HG03103 (cell line): ENCODE data around the gene MEOX2.

Experiments used
- ATAC-seq: cut with Tn5 transposase; IDR thresholded peaks from one replicate; pipeline ENCODE4 v1.9.1; 2021; ENCODE audit warnings: low read depth; ENCODE audit not compliant: unreplicated experiment

Gene MEOX2

DNA sequence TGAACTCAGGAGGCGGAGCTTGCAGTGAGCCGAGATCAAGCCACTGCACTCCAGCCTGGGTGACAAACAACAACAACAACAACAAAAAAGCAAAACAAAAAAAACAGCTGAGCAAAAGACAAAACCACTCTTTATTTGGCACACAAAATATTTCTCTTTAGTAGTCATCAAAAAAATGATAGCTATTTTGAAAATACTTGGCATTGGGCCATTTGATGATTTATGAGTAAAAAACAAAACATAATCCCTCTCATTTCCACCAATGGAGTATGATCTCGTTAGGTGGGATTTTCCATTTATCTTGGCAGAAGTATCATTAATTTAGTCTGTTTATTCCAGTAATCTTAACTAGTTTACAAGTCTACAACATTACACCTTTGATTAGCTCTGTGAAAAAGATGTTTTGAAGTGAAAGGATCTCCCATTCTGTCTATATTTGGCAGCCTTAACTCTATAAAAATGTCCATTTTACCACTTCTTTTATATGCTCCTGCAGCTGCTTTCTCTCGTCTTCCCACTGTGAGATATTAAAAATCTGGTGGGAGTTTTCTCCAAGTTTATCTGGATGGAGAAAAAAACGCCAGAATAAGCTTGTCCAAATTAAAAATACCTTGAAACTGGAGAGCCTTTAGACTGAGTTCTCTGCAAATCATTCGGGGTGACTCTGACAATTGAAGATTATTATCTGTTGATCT is 65.8 kb downstream of the MEOX2 start:
- ATAC-seq, result no peak

DNA sequence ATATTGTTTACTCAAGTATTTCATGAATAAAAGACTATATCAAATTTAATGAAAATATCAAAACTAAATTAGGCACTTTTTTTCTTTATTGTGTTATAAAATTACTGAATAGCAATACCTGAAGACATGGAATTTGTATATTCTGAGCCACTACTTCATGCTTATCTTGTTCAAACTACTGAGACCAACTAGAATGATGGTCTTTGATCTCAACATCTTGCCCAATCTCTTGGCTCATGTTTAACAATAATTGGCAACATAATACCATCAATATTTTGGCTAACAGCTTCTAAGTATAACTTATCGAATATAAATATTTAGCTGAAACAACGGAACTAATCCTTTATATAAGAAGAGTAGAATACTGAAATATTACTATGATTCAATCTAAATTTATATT is 68.2 kb downstream of the MEOX2 start:
- no peak for ATAC-seq

DNA sequence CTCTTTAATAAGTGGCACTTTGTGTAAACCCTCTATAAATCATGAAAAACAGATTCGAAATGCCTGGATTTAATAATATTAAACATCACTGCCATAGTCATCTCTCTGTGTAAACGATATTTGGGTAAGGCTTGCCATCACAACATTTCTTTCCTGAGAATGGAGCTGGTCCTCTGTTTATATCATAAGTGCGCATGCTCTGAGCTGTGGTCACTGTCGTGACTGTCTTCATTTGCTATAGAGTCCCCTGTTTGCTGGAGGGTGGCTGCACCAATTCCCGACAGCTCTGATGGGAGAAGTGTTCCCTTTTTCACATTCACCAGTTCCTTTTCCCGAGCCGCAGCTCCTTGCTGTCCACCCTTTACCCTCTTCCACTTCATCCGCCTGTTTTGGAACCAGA is 74.3 kb downstream of the MEOX2 start:
- ATAC-seq, result no peak

DNA sequence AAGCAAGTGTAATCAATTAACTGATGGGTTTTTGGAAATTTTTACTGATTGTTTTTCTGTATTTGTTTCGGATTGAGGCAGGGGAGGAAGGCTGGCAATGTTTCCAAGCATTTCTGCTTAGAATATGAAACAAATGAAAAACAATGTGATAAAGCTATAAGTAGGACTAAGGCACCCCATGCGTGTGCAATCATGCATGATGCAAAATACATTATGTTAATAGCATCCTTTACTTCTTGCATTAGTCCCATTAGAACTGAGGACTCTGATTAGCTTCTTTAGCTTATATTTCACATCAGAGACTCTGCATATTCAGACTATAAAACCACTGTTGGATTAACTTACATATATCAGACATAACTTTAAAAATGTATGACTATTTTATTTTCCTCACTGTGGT is 76.0 kb downstream of the MEOX2 start:
- no peak for ATAC-seq

DNA sequence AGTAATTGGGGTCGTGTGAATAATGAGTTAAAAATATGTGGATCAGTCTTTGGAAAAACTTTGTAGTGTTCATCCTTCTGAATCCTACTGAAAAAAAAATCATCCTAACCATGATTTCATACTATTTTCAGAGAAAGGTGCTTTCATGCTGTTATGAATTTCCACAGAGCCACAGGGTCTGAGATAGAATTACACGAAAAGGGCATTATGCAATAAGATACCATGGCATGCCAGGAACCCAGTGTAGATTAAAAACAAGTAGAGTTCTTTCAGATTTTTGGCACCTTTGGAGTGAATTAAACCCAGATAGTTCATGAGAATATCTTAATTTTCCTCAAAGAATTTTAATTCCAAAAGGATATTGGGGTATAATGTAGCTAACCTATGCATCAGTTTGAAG is 77.2 kb downstream of the MEOX2 start:
- ATAC-seq, result no peak

DNA sequence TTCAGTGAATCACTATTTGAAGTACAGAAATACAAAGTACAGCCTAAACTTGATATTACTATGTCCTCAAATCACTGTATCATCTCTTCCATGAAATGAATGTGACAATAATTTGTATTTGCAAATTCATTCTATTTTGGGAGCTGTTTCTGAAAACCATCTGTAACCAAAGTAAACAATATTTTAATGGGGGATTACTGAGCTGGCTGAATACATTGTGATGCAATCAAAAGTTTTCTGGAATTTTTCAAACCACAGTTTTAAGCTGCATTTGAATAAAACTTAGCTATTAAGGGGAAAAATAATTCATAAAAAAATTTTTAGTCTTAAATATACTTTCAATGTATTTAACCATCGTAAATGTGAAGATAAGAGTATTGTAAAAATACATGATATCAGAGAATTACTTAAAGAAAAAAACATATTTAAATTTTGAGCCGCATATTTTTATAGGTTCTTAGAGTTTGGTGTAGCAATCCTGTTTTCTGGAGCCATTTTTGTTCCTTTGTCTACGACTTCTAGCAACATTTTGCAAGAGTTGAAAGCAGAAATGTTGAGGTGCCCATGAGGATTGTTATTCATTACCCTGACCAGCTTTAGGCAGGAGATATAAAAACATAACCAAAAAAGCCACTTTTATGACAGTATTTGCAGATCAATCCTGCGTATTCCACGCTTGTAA is 78.8 kb downstream of the MEOX2 start:
- no peak for ATAC-seq

DNA sequence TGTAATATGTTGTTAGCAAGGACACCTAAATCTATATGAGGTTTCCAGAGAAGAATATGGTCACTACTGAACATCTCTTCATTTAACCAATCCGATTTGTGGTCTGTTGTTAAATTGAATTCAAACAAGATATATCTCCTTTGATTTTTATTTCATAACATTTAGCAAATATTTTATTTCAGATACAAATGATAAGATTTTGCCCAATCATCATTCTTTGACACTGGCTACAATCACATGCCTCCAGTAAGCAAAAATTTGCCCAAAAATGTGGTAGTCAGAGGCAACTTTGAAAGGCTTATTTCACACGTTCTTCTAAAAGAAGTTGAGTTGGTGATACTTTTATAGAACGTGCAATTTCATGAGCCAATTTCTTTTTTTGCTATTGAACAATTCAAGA is 79.9 kb downstream of the MEOX2 start:
- no peak for ATAC-seq

DNA sequence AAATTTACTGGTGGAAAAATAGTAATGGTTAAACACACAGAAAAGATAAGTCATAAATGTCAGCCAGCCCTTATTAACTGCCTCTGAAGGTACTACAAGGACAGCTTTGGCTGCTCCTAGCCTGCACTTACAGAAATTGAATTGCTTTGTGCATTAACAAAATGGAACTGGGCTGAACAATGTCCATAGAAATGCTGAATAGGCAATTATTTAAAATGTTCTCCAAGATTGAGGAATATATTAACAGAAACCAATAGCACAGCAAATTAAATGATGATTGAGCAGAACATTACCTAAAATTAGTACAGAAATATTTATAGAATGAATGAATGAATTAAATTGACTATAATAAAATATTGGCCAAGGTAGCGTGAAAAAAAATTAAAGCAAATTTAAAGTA is 82.3 kb downstream of the MEOX2 start:
- no peak for ATAC-seq

DNA sequence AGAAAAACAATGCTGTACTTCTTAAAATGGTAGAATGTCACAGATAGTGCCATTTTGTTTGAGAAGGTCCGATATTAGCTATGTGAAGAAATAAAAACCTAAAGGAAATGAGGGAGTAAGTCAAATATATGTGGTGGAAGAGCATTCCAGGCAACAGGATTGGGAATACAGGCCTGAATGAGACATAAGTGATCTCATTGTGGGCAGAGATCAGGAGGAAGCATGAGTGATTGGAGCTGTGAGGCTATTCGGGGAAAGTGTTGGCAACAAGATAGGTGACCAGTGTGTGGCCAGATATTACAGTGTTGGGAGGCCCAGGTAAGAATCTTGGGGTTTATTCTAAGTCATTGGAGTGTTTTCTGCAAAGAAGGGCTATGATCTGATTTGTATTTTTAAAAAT is 83.4 kb downstream of the MEOX2 start:
- no peak for ATAC-seq

DNA sequence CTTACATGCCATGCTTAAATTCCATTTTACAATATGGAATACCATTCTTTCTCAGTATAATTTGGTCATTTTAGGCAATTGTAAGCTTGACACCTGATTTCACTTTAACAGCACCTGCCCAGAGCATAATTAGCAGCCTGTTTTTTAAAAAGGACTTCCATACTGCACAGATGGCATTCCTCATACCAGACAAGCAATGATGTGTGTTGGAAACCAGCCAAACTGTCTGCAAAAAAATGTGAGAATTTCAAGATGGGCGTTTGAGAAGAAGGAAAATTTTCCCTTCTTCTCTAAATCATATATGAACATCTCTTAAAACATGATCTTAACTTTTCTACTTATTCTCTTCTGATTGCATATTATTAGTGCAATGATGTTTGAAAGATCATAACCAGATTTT is 84.2 kb downstream of the MEOX2 start:
- ATAC-seq, result no peak

DNA sequence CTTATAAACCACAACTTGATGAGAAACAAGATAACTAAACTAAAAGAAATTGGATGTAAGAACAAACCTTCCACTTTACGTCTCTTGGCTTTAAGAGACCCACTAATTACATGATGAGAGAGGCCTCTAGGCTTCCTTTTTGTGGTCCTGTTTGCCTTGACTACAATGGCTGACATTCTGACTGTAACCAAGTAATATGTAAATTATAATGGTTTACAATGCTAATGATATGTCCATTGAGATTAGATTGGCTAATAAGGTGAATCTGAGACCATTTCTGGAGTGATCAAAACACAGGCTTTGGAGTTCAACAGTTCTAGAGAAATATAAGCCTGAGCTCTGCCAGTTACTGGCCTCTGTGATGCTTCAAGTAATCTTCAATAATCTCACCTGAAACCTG is 85.3 kb downstream of the MEOX2 start:
- ATAC-seq, result no peak

DNA sequence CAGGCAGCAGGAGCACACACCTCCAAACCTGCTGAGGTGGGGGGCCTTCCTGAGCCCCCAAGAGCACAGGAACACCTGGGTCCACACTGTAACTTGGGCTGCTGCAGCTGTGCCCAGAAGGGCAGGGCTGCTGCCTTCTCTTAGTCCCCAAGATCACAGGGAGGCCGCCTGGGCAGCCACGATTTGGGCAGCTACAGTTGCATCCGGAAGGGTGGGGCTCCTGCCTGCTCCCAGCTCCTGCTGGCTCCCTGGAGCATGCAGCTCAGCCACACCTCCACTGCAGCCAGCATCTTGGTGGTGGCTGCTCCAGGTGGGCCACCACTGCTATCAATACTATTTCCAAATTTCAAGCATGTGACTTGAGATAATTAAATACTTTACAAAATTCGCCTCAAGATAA is 86.2 kb downstream of the MEOX2 start:
- ATAC-seq, result no peak

DNA sequence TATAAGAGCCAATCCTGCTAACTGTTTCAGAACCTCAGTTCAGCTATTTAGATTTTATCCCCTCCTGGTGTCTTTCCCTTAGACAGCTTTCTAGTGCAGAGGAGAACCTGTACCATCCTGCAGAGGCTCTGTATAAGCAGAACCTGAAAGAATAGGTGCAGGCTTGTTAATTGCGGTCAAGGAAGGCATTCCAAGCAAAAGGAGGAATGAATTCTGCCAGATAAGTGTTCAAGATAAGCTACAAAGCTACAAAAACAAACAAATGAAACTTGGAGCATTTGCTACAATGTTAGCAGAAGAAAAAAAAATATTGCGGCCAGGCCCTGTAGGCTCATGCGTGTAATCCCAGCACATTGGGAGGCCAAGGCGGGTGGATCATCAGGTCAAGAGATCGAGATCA is 92.0 kb downstream of the MEOX2 start:
- ATAC-seq, result no peak

DNA sequence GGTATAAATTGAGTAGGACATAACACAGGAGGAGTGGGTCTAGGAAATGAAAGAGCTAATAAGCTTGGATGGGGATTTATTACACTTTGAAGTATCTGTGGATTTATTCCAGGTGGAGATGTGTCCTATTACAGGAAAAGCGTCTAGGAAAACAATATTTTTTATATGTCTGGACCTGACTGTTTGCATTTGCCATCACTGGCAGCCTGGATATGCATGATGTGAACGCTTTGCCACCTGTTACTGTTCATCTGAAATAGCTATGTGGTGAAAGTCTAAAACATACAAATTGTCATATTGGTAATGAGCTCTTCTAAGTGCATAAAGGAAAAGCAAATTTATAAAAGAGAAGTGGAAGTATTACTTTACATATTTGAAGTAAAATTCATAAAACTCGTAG is 93.1 kb downstream of the MEOX2 start:
- no peak for ATAC-seq

DNA sequence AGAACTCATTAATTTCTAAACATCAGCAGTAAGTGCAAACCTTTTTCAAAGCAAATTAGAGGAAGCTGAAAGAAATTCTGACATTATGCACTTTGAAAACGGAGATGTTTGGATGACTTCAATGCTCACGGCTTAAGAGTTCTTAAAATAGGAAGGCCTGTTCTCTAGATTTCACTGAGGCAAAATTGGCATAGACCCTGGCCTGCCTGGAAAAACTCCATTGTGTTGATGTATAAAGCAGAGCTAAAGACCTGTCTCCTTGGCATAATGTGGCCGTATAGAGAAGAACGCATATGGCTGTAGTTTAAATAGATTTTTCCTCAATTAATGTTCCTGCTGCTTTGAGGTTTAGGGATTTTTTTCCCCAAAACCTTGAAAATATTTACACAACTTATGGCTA is 100.2 kb downstream of the MEOX2 start:
- ATAC-seq, result no peak

DNA sequence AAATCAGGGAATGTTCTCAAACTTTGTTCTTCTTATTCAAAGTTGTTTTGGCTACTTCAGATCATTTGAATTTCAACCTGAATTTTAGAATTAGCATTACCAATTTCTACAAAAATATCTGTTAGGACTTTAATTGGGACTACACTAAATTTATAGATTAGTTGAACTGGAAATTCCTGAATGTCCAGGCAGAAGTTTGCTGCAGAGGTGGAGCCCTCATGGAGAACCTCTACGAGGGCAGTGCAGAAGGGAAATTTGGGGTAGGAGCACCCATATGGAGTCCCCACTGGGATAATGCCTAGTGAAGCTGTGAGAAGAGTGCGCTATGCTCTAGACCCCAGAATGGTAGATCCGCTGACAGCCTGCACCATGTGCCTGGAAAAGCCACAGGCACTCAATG is 101.9 kb downstream of the MEOX2 start:
- ATAC-seq, result no peak

DNA sequence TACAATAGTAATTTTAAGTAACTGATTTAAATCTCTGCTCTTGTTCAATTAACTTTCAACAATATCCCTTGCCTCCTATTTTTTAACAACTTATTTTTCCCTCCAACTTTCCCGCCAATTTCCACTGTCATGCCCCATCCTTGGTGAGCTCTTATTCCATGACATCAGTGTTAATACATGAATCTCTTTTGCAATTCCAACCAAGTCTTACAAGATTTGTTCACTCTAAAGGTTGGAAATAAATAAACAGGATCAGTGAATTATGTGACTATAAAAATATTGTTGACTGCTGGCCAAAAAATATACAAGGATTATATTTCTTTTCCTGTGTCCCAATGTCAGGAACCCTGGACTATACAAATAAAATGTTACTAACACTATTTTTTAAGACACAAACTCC is 103.7 kb downstream of the MEOX2 start:
- ATAC-seq, result no peak

DNA sequence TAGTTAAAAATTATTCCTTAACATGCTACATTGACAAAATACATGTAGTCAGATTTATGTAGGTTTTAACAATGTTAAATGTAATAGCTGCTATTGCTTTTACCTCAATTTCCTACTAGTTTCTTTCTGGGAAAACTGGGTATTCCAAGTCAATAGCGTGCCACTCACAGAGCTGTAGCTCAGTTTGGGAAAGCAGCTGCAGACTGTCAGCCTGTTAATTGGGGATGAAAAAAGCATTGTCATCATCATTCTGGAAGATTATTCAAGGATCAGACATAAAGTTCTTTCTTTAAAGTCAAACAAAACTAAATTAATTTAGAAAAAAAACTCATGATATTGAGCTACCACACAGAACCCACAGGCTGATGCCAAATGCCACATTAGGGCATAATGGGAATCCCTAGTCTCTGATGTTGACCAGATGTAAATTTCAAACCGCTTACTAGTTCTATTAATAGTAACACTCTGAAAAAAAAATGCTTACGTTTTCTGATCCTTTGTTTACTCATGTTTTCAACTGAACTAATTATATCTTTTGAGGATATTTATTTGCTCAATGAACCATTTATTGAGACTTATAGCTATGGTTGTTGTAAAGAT is 105.0 kb downstream of the MEOX2 start:
- no peak for ATAC-seq

DNA sequence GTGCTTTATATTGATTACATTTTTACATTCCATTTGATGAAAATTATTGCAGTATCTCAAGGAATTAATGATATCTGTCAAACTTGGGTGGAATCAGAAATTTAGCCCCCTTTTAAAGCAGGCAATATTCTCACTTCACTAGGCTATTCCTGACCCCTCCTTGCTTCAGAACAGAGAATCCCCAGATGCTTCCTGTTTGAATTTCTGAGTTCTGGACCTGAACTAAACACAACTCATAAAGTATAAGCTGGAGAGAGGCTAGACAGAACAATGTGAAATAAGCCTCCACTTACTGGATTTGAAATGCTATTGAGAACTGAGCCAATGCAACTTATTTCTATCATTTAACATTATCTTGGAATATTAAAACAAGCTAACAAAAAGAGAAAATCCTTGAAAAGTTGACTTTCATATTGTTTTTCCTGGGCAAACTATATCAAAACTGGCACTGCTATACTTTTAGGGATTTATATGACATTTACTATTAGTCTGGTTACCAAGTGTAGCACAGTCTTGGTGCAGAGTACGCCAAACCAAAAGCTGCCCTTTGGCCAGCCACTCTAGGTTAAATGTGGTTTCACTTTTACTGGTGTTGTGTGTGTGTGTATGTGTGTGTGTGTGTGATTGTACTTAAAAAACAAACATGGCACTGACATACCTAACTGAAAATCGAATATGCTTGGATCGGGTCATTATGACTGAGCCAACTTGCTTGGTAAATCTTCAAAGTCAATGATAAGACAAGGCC is 105.7 kb downstream of the MEOX2 start:
- no peak for ATAC-seq

DNA sequence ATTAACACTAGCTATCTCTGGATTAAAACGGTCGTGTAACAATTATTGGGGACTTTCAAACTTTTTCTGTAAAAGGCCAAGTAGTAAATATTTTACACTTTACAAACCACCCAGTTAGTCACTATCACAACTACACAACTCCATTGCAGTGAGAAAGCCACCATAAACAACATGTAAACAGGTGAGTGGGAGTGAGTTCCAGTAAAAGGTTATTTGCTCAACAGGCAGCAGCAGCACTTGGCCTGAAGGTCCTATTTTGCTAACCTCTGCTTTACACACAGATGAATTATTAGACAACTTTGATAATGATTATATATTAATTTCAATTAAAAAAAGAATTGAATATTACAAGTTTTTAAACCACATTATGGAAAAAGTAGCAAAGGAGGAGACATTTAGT is 108.9 kb downstream of the MEOX2 start:
- ATAC-seq, result no peak

DNA sequence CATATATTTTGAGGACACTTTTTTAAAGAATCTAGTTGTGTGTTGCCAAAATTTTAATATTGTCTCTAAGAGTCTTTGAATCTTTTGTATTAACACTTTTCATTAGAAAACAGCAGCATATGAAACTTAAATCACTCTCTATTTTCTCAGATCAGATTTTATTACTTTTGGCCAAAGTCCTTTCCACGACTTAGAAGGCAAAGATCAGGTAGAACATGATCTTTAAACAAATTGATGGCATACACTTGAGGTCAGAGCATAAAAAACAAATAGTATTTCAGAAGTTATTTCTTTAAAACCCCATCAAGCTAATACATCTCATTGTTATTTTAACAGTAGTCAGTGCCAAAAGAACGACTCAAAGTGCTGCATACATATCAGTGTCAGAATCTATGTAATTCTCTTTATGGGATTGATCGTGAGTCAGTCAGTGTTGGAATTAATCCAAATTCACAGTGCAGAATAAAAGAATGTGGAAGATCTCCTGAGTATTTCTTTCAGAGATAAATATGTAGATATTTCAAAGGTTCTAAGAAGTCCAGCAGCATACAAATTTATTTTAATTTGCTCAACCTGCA is 115.1 kb downstream of the MEOX2 start:
- ATAC-seq, result no peak
